ENCODE measurements around the gene PHF2.

GRCh38 chr9:93648836-93649235, 72.5 kb downstream of the PHF2 start:
- TF ChIP-seq EZH2phosphoT487 (IDR thresholded peaks at IDR 0.05; ENCODE audit: insufficient read depth, low read depth) (no peak), EZH2 (IDR thresholded peaks at IDR 0.05; ENCODE audit: insufficient read depth, poor library complexity, severe bottlenecking) (no peak)
